HCT116 (cell line): Measurements from ENCODE around the gene EIF4G3. TPM values are rescaled to one million over a fixed set of nuclear protein-coding genes. Genes with fewer than 3 reads are reported as not detected.

Experiments
- ATAC-seq: fragments of 200-7000 bp; cut with Tn5 transposase; 2 replicates; pipeline ENCODE4 v1.9.1; 2020; ENCODE audit warnings: mild to moderate bottlenecking, moderate library complexity
- BruUV-seq: library from RNA; stranded (reverse); fragments of 400-500 nt; replicated peaks from 2 replicates; lab custom pipeline; 2021; lab: Mats Ljungman, UMichigan
- CTCF ChIA-PET: fragments of 300-600 bp; sonication (Branson Sonifier 250); formaldehyde crosslinking; loops from one replicate; lab custom pipeline; 2021; ENCODE audit warnings: antibody characterized with exemption; lab: Charles Lee
- POLR2A ChIA-PET: fragments of 300-600, 350-600 bp; sonication (Branson Sonifier 250); formaldehyde crosslinking; loops from one replicate; lab custom pipeline; 2021; ENCODE audit warnings: antibody characterized with exemption; lab: Charles Lee
- RAD21 ChIA-PET, 2 experiments: fragments of 300-600 bp; sonication (Branson Sonifier 250); formaldehyde crosslinking; loops; one replicate each; lab custom pipeline; 2023; ENCODE audit warnings: low total read pairs in 2 of 2; ENCODE audit not compliant: uncharacterized antibody in 2 of 2, unreplicated experiment in 2 of 2, low non-redundant PET in 1 of 2; lab: Charles Lee
- DNase-seq: peaks from one replicate; pipeline ENCODE4 v3.0.0-alpha.2; 2010; ENCODE audit warnings: low read depth, low spot score
- H2AFZ ChIP-seq: fragments of 200-600 bp; shearing (Covaris generic), sonication (generic); 2 replicates; pipeline ENCODE4 v1.6.1; 2017; ENCODE audit warnings: low read depth, mixed run types, mixed read lengths, antibody characterized with exemption, low read length; ENCODE audit not compliant: poor library complexity, severe bottlenecking
- H3K27ac ChIP-seq: 2 replicates; pipeline ENCODE4 v1.5.1; 2012; ENCODE audit warnings: low read depth, low read length
- H3K27me3 ChIP-seq: fragments of 200-600 bp; sonication (generic); 2 replicates; pipeline ENCODE4 v1.6.1; 2016; ENCODE audit warnings: mixed run types, low read length, mixed read lengths; ENCODE audit not compliant: insufficient read depth
- H3K36me3 ChIP-seq, 2 experiments: fragments of 200-500 bp in 1 of 2; fragments of 200-600 bp in 1 of 2; sonication (Bioruptor generic) in 1 of 2; sonication (generic) in 1 of 2; 2 replicates each; pipeline versions ENCODE4 v1.5.1 to v1.6.1; 2014 to 2016; ENCODE audit warnings: low read length in 2 of 2, inconsistent platforms in 1 of 2, mixed read lengths in 1 of 2, mixed run types in 1 of 2; ENCODE audit not compliant: insufficient read depth in 2 of 2, control insufficient read depth in 1 of 2
- H3K4me1 ChIP-seq, 2 experiments: fragments of 200-600 bp in 1 of 2; sonication (generic) in 1 of 2; 2 replicates each; pipeline versions ENCODE4 v1.5.1 to v1.6.1; 2012 to 2017; ENCODE audit warnings: low read length in 2 of 2, inconsistent platforms in 1 of 2, mild to moderate bottlenecking in 1 of 2, mixed read lengths in 1 of 2, mixed run types in 1 of 2, moderate library complexity in 1 of 2; ENCODE audit not compliant: insufficient read depth in 2 of 2, control insufficient read depth in 1 of 2
- H3K4me2 ChIP-seq: fragments of 200-600 bp; sonication (generic); 2 replicates; pipeline ENCODE4 v1.6.1; 2017; ENCODE audit warnings: mixed run types, low read length, mixed read lengths
- H3K4me3 ChIP-seq, 2 experiments: fragments of 200-600 bp in 1 of 2; sonication (generic) in 1 of 2; replicated peaks in 1 of 2; 2 replicates each; pipeline ENCODE4 v1.5.1; 2011 to 2016; ENCODE audit warnings: low read length in 2 of 2, control low read depth in 1 of 2, low read depth in 1 of 2, mild to moderate bottlenecking in 1 of 2, mixed read lengths in 1 of 2, mixed run types in 1 of 2
- H3K79me2 ChIP-seq: fragments of 200-600 bp; sonication (generic); 2 replicates; pipeline ENCODE4 v1.6.1; 2017; ENCODE audit warnings: mild to moderate bottlenecking, mixed run types, low read length, moderate library complexity, mixed read lengths; ENCODE audit not compliant: insufficient read depth
- H3K9ac ChIP-seq: fragments of 200-600 bp; sonication (generic); 2 replicates; pipeline ENCODE4 v1.6.1; 2016; ENCODE audit warnings: low read length, mixed read lengths
- H3K9me2 ChIP-seq: fragments of 200-600 bp; sonication (generic), shearing (Covaris generic); 2 replicates; pipeline ENCODE4 v1.6.1; 2017; ENCODE audit warnings: mixed run types, mild to moderate bottlenecking, moderate library complexity; ENCODE audit not compliant: insufficient read depth
- H3K9me3 ChIP-seq, 2 experiments: fragments of 200-500 bp in 1 of 2; fragments of 200-600 bp in 1 of 2; sonication (Bioruptor generic) in 1 of 2; sonication (generic) in 1 of 2; 2 replicates each; pipeline ENCODE4 v1.6.1; 2014 to 2017; ENCODE audit warnings: low read length in 2 of 2, mixed read lengths in 2 of 2, inconsistent platforms in 1 of 2, low read depth in 1 of 2, mild to moderate bottlenecking in 1 of 2, mixed run types in 1 of 2, moderate library complexity in 1 of 2; ENCODE audit not compliant: control insufficient read depth in 1 of 2, insufficient read depth in 1 of 2
- H4K20me1 ChIP-seq: fragments of 200-600 bp; sonication (generic), shearing (Covaris generic); 2 replicates; pipeline ENCODE4 v1.6.1; 2017; ENCODE audit warnings: mixed run types, mild to moderate bottlenecking, moderate library complexity; ENCODE audit not compliant: insufficient read depth
- ATF3 ChIP-seq: IDR thresholded peaks from 2 replicates; pipeline ENCODE4 v1.6.1; 2012
- CEBPB ChIP-seq: IDR thresholded peaks from 2 replicates; pipeline ENCODE4 v1.6.1; 2012; ENCODE audit warnings: low read depth
- CTCF ChIP-seq, 3 experiments: fragments of 200-600 bp in 1 of 3; sonication (generic) in 1 of 3; IDR thresholded peaks in 2 of 3; conservative IDR thresholded peaks in 1 of 3; 2 replicates each; pipeline ENCODE4 v1.5.1; 2012 to 2017; ENCODE audit warnings: low read depth in 2 of 3, low read length in 2 of 3, antibody characterized with exemption in 1 of 3, borderline replicate concordance in 1 of 3, control low read depth in 1 of 3, mild to moderate bottlenecking in 1 of 3, mixed read lengths in 1 of 3, mixed run types in 1 of 3, moderate library complexity in 1 of 3; ENCODE audit not compliant: insufficient read depth in 1 of 3
- EGR1 ChIP-seq: IDR thresholded peaks from 2 replicates; pipeline ENCODE4 v1.6.1; 2012; ENCODE audit warnings: low read depth
- ELF1 ChIP-seq: IDR thresholded peaks from 2 replicates; pipeline ENCODE4 v1.6.1; 2012; ENCODE audit warnings: low read depth, borderline replicate concordance
- EZH2 ChIP-seq: fragments of 200-600 bp; sonication (generic); IDR thresholded peaks from 2 replicates; pipeline ENCODE4 v1.6.1; 2017; ENCODE audit warnings: antibody characterized with exemption, mixed run types
- EZH2phosphoT487 ChIP-seq: fragments of 200-600 bp; IDR thresholded peaks from 2 replicates; pipeline ENCODE4 v1.6.1; 2018; ENCODE audit warnings: antibody characterized with exemption, borderline replicate concordance
- FOSL1 ChIP-seq: IDR thresholded peaks from 2 replicates; pipeline ENCODE4 v1.6.1; 2012; ENCODE audit warnings: low read depth
- POLR2A ChIP-seq: IDR thresholded peaks from 2 replicates; pipeline ENCODE4 v1.7.0; 2011; ENCODE audit warnings: borderline replicate concordance; ENCODE audit not compliant: insufficient read depth, insufficient read length; ENCODE audit errors: extremely low read depth
- SIN3A ChIP-seq: IDR thresholded peaks from 2 replicates; pipeline ENCODE4 v1.6.1; 2012; ENCODE audit warnings: low read depth
- SP1 ChIP-seq: IDR thresholded peaks from 2 replicates; pipeline ENCODE4 v1.6.1; 2012; ENCODE audit warnings: low read depth
- SRF ChIP-seq: IDR thresholded peaks from 2 replicates; pipeline ENCODE4 v1.6.1; 2012; ENCODE audit warnings: low read depth
- TCF7L2 ChIP-seq: IDR thresholded peaks from 2 replicates; pipeline ENCODE4 v1.7.0; 2011; ENCODE audit warnings: borderline replicate concordance, inconsistent platforms; ENCODE audit not compliant: insufficient read depth, insufficient read length; ENCODE audit errors: extremely low read depth
- YY1 ChIP-seq: IDR thresholded peaks from 2 replicates; pipeline ENCODE4 v1.6.1; 2011; ENCODE audit warnings: low read length, low read depth, moderate library complexity, mild to moderate bottlenecking; ENCODE audit not compliant: insufficient replicate concordance; ENCODE audit errors: extremely low read depth
- ZNF274 ChIP-seq: fragments of 200-500 bp; sonication (Bioruptor generic); IDR thresholded peaks from 2 replicates; pipeline ENCODE4 v1.6.1; 2014; ENCODE audit warnings: mild to moderate bottlenecking, low read depth, low read length, inconsistent platforms
- intact Hi-C: fragments of 100-400 bp; cut with micrococcal nuclease; formaldehyde crosslinking; loops from 2 replicates; pipeline ENCODE4 v1.10.0; 2022
- total RNA-seq: library from RNA; stranded (reverse); gene quantifications from one replicate; pipeline ENCODE4 v1.2.1, GENCODE V29; 2021; ENCODE audit not compliant: unreplicated experiment
- TF ChIP-seq, protein P1 (sequence below): IDR thresholded peaks from 2 replicates; pipeline ENCODE4 v1.6.1; 2012; ENCODE audit warnings: low read depth

Gene EIF4G3
- total RNA-seq, 1 experiment from 2014 or later, result 40.1 TPM

DNA sequence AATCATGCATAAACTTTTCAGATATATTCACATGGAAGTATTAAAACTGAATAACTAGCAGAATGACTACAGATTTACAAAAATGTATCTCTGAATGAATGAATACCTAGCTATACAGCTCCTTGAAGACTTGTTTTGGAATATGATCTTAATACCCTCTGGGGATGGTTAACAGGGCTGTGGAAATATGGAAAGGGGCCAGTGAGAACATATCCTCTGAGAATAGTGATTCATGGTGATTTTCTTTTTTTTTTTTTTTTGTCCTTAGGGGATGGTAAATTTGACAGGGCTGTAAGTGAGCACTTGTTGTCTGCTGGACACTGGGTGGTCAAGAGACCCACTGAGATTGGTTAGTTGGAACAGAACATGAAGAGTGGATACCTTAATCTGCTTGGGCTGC lies 308.9 kb downstream of the EIF4G3 start (continued):
- TF ChIP-seq, protein P1, sequence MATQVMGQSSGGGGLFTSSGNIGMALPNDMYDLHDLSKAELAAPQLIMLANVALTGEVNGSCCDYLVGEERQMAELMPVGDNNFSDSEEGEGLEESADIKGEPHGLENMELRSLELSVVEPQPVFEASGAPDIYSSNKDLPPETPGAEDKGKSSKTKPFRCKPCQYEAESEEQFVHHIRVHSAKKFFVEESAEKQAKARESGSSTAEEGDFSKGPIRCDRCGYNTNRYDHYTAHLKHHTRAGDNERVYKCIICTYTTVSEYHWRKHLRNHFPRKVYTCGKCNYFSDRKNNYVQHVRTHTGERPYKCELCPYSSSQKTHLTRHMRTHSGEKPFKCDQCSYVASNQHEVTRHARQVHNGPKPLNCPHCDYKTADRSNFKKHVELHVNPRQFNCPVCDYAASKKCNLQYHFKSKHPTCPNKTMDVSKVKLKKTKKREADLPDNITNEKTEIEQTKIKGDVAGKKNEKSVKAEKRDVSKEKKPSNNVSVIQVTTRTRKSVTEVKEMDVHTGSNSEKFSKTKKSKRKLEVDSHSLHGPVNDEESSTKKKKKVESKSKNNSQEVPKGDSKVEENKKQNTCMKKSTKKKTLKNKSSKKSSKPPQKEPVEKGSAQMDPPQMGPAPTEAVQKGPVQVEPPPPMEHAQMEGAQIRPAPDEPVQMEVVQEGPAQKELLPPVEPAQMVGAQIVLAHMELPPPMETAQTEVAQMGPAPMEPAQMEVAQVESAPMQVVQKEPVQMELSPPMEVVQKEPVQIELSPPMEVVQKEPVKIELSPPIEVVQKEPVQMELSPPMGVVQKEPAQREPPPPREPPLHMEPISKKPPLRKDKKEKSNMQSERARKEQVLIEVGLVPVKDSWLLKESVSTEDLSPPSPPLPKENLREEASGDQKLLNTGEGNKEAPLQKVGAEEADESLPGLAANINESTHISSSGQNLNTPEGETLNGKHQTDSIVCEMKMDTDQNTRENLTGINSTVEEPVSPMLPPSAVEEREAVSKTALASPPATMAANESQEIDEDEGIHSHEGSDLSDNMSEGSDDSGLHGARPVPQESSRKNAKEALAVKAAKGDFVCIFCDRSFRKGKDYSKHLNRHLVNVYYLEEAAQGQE, result no peak
- TF ChIP-seq ZNF274, result no peak
- no peak for TF ChIP-seq ATF3
- no peak for TF ChIP-seq SRF
- TF ChIP-seq FOSL1, result no peak
- no peak for TF ChIP-seq TCF7L2
- no peak for TF ChIP-seq YY1
- TF ChIP-seq EZH2phosphoT487, result no peak
- TF ChIP-seq, all 23 proteins: peak for 0

DNA sequence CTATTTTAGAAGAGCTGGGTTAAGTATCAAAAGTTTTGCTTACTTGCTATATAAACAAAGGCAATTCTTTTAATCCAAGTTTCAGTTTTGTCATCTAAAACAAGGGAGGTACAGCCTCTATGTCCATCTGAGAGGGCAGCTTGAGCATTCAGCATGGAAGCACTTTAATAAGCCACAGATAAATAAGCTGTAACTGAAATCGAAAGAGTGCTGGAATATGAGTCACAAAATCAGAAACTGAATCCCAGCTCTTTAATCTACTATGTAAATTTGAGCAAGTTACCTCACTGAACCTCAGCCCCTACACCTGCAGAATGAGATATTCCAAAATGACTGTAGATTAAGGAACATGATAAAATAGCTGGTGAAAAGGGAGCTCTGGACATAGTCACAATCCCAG lies 309.6 kb downstream of the EIF4G3 start:
- H3K9me2 ChIP-seq, result no peaks in the 10 kb centered on the region
- DNase-seq, result no peak
- CTCF ChIA-PET, result interaction anchor here (0.6 kb wide), 1 partner anchor 33 kb away, joined by 4 read pairs; no protein-coding TSS in a partner anchor
- H3K27me3 ChIP-seq, result no peaks in the 10 kb centered on the region
- RAD21 ChIA-PET, result no interaction called here
- H3K9ac ChIP-seq, result no peak overlapping the region
- intact Hi-C loops, result no loop called here
- ATAC-seq, result no peak
- H2AFZ ChIP-seq, result no peak overlapping the region
- no peaks in the 10 kb centered on the region for H3K9me3 ChIP-seq
- no peak overlapping the region for H3K27ac ChIP-seq
- BruUV-seq, result no TSS peak
- H3K4me3 ChIP-seq, result no peak overlapping the region
- H3K36me3 ChIP-seq, result no peaks in the 10 kb centered on the region; a peak in 1 of 4 replicates
- no peak overlapping the region for H3K4me2 ChIP-seq
- H3K79me2 ChIP-seq, result no peaks in the 10 kb centered on the region
- H4K20me1 ChIP-seq, result no peaks in the 10 kb centered on the region
- H3K4me1 ChIP-seq, result no peaks in the 10 kb centered on the region
- POLR2A ChIA-PET, result no interaction called here
- no peak for TF ChIP-seq ELF1
- no peak for TF ChIP-seq EGR1
- TF ChIP-seq EZH2, result no peak
- TF ChIP-seq EZH2phosphoT487, result no peak
- TF ChIP-seq POLR2A, result no peak
- TF ChIP-seq FOSL1, result no peak
- TF ChIP-seq YY1, result no peak
- TF ChIP-seq SIN3A, result no peak
- TF ChIP-seq CTCF (IDR thresholded peaks at IDR 0.05 in 2 of 3, conservative IDR thresholded peaks at IDR 0.05 in 1 of 3; ENCODE audit: borderline replicate concordance in 1 of 3, insufficient read depth in 1 of 3, low read depth in 2 of 3, low read length in 2 of 3), result no peak
- no peak for TF ChIP-seq SP1
- TF ChIP-seq CEBPB, result no peak
- TF ChIP-seq, protein P1, result no peak
